Activated CD4-positive, alpha-beta T cell treated with anti-CD3 and anti-CD28 coated beads, Interleukin-2, amount 50 U/mL, for 4 hours (primary cell): ENCODE data around the gene PDIA5.

Experiments used
- DNase-seq, 2 experiments: peaks; one replicate each; pipeline ENCODE4 v3.0.0-alpha.2; 2020

The PDIA5 gene

GRCh38 chr3:123044981-123045763 is 21.7 kb upstream of the PDIA5 start:
- no peak for DNase-seq

GRCh38 chr3:123046262-123047061 is 20.4 kb upstream of the PDIA5 start:
- DNase-seq: no peak

GRCh38 chr3:123047062-123047319 is 19.8 kb upstream of the PDIA5 start:
- DNase-seq: no peak

- no peak for DNase-seq
These were observed 18.2 kb upstream of the PDIA5 start for GRCh38 chr3:123048480-123049237.

- no peak for DNase-seq
These were observed 16.2 kb upstream of the PDIA5 start for GRCh38 chr3:123050666-123051065.

- DNase-seq: no peak
These were observed 13.7 kb upstream of the PDIA5 start for GRCh38 chr3:123053107-123053506.

GRCh38 chr3:123054109-123054778 is 12.6 kb upstream of the PDIA5 start:
- no peak for DNase-seq

GRCh38 chr3:123054931-123055330 is 11.9 kb upstream of the PDIA5 start:
- no peak for DNase-seq

GRCh38 chr3:123055352-123055751 is 11.5 kb upstream of the PDIA5 start:
- DNase-seq: no peak

- no peak for DNase-seq
These were observed 8.3 kb upstream of the PDIA5 start for GRCh38 chr3:123058505-123058904.

- no peak for DNase-seq
These were observed 6.8 kb upstream of the PDIA5 start for GRCh38 chr3:123060054-123060453.

GRCh38 chr3:123061856-123062255 is 5.0 kb upstream of the PDIA5 start:
- no peak for DNase-seq

GRCh38 chr3:123063034-123063433 is 3.8 kb upstream of the PDIA5 start:
- no peak for DNase-seq

GRCh38 chr3:123064506-123064905 is 2.3 kb upstream of the PDIA5 start:
- no peak for DNase-seq

GRCh38 chr3:123064914-123065313 is 1.9 kb upstream of the PDIA5 start:
- DNase-seq: no peak

GRCh38 chr3:123066599-123066895 is 278 bp upstream of the PDIA5 start:
- DNase-seq: no peak

- peak in 1 of 2 experiments; percentile 9 for DNase-seq
These were observed 1.1 kb downstream of the PDIA5 start for GRCh38 chr3:123067689-123068600.

GRCh38 chr3:123068601-123069381 is 2.0 kb downstream of the PDIA5 start:
- no peak for DNase-seq

GRCh38 chr3:123070510-123070909 is 3.7 kb downstream of the PDIA5 start:
- DNase-seq: no peak

GRCh38 chr3:123071146-123071545 is 4.3 kb downstream of the PDIA5 start:
- no peak for DNase-seq

- DNase-seq: no peak
These were observed 4.8 kb downstream of the PDIA5 start for GRCh38 chr3:123071581-123071980.
